HL-60 (cell line): Measurements from ENCODE around the gene ANKRD60.

Experiments used
- DNase-seq, 2 experiments: peaks; one replicate each; pipeline ENCODE4 v3.0.0-alpha.2; 2010 to 2020; ENCODE audit warnings: low read depth in 1 of 2, low spot score in 1 of 2
- H3K27ac ChIP-seq: fragments of 250-450 bp; sonication (Bioruptor Pico); replicated peaks from 2 replicates; pipeline ENCODE4 v1.5.1; 2020; ENCODE audit warnings: mild to moderate bottlenecking, moderate library complexity
- H3K27me3 ChIP-seq: fragments of 250-450 bp; sonication (Bioruptor Pico); 2 replicates; pipeline ENCODE4 v1.5.1; 2021; ENCODE audit warnings: mild to moderate bottlenecking, moderate library complexity; ENCODE audit not compliant: insufficient read depth, poor library complexity, severe bottlenecking
- H3K4me3 ChIP-seq: replicated peaks from 2 replicates; pipeline ENCODE4 v1.5.1; 2011; ENCODE audit warnings: mild to moderate bottlenecking, control low read depth, low read length; ENCODE audit not compliant: insufficient read depth
- CTCF ChIP-seq: IDR thresholded peaks from one replicate; pipeline ENCODE4 v1.5.1; 2011; ENCODE audit warnings: low read length, control low read depth, inconsistent platforms; ENCODE audit not compliant: insufficient read depth
- GABPA ChIP-seq: IDR thresholded peaks from 2 replicates; pipeline ENCODE4 v1.6.1; 2012; ENCODE audit warnings: low read depth
- POLR2AphosphoS5 ChIP-seq: IDR thresholded peaks from 2 replicates; pipeline ENCODE4 v1.6.1; 2012; ENCODE audit warnings: low read depth
- REST ChIP-seq: IDR thresholded peaks from 2 replicates; pipeline ENCODE4 v1.6.1; 2012; ENCODE audit warnings: low read depth; ENCODE audit not compliant: insufficient replicate concordance
- SPI1 ChIP-seq: IDR thresholded peaks from 2 replicates; pipeline ENCODE4 v1.6.1; 2012; ENCODE audit warnings: low read depth, mild to moderate bottlenecking, borderline replicate concordance

The ANKRD60 gene

DNA sequence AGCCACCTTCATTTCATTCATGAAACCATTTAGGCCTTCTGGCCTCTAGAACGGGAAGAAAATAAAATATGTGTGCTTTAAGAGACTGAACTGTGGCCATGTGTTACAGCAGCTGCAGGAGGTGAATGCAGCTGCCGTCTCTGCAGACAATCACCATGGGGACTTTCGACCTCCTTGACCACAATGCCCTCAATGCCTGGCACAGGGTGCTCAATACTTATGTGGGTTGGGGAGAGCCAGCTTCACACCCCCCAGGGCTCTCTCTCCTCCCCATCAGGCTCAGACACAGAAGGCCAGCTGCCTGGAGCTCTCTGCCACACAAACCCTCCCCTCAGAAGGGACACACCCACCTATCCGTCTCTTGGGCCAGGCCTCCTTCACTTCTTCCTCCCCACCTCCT lies 43.5 kb downstream of the ANKRD60 start:
- TF ChIP-seq CTCF: no peak
- TF ChIP-seq POLR2AphosphoS5: no peak
- H3K4me3 ChIP-seq: no peak overlapping the region
- H3K27me3 ChIP-seq: peaks cover 6% of the 10 kb centered on the region
- H3K27ac ChIP-seq: no peak overlapping the region
- DNase-seq: no peak

DNA sequence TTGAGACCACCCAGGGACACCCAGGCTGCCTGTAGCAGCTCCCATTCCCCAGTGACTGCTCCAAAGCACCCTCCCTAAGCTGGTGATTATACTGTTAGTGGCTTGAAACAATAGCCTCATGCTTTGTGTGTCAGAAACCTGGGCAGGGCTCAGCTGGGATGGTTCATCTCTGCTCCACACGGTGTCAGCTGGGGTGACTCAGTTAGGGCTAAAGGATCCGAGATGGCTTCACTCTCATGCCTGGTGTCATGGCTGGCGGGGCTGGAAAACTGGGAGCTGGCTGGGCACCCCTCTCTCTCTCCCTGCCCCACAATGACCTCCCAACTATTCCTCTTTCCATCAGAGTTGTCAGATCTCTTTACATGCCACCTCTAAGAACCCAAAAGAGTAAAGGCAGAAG lies 44.4 kb downstream of the ANKRD60 start:
- no peak for DNase-seq
- H3K27ac ChIP-seq: no peak overlapping the region
- H3K4me3 ChIP-seq: no peak overlapping the region
- TF ChIP-seq CTCF: no peak
- no peak for TF ChIP-seq REST
- TF ChIP-seq POLR2AphosphoS5: no peak
- no peak for TF ChIP-seq GABPA
- no peak for TF ChIP-seq SPI1
- peaks cover 6% of the 10 kb centered on the region for H3K27me3 ChIP-seq

DNA sequence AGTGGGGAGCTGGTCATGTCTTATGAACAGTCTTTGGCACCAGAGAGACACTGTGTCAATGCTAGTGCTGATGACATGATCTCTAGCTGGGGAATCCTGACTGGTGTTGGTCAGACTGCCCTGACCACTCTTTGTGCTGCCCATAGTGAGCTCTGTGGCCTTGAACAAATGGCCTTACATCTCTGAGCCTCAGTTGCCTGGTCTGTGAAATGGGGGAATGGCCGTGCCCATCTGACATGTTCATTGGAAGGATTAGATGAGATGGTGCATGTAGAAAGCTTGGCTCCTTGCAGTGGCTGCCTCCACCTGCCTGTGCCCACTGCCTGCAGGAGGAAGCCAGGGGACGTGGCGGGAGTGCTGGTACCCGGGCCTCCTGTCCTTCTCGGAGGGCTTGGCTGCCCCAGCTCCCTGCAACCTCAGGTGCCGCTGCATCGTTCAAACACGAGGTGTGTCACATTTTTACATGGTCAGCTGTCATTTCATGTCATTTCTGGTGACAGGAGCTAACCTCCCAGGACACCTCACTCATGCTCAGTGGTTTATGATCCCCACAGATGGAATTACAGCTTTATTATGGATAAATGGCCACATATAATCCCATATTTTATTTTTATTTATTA lies 45.8 kb downstream of the ANKRD60 start:
- DNase-seq: no peak
- Histone ChIP-seq H3K27me3 (peaks cover 6% of the 10 kb centered on the region), H3K4me3 (no peak overlapping the region), H3K27ac (no peak overlapping the region)
- TF ChIP-seq POLR2AphosphoS5 (no peak), GABPA (no peak), CTCF (no peak)

GRCh38 chr20:58179432-58180099 lies 48.9 kb downstream of the ANKRD60 start:
- no peak for TF ChIP-seq SPI1
- peak; percentile 67 for TF ChIP-seq CTCF
- DNase-seq: peak in 1 of 2 experiments; percentile 35
- no peak overlapping the region for H3K27ac ChIP-seq
- H3K27me3 ChIP-seq: peaks cover 6% of the 10 kb centered on the region
- no peak overlapping the region for H3K4me3 ChIP-seq
